ENCODE data around the gene ZNF182.

- TF ChIP-seq CTCF (IDR thresholded peaks at IDR 0.05) = no peak
- TF ChIP-seq POLR2A (IDR thresholded peaks at IDR 0.05) = no peak
These were observed 27.3 kb downstream of the ZNF182 start for GRCh38 chrX:47976254-47977151.
